HG02973 (cell line): Measurements from ENCODE around the gene DTWD2.
"Not testable (repeated sequence)": the region's sequence is repeated elsewhere in the genome, so short reads cannot be mapped to it uniquely, and the experiment has no call there.

Source experiments
- ATAC-seq: cut with Tn5 transposase; IDR thresholded peaks from one replicate; pipeline ENCODE4 v1.9.1; 2021; ENCODE audit warnings: moderate library complexity; ENCODE audit not compliant: unreplicated experiment

DTWD2 gene

GRCh38 chr5:118998861-118999260 is 10.5 kb upstream of the DTWD2 start:
- ATAC-seq = not testable (repeated sequence)

DNA sequence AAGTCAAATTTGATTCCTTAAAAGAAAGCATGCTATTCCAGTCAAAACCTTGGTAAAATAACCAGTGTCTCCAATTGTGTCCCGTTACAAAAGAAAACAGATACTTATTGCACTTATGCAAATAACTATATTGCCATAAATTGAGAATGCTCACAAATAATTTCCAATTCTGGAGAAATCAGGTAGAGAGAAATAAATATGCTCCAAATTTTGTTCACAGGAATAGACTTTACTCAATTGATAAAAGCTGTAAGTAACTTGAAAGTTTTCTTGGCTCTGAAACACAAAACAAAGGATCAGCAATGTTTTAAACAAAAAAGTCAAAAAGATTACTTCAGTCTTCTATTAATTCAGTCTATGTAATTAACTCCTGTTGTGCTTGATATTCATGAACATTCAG is 7.8 kb upstream of the DTWD2 start:
- no peak for ATAC-seq

- no peak for ATAC-seq
These were observed 6.2 kb upstream of the DTWD2 start for GRCh38 chr5:118994595-118994994.

- ATAC-seq = not testable (repeated sequence)
These were observed 4.8 kb upstream of the DTWD2 start for GRCh38 chr5:118993118-118993517.

- not testable (repeated sequence) for ATAC-seq
These were observed 3.7 kb upstream of the DTWD2 start for GRCh38 chr5:118992055-118992454.

GRCh38 chr5:118990582-118990981 is 2.2 kb upstream of the DTWD2 start:
- ATAC-seq = no peak

GRCh38 chr5:118989816-118990215 is 1.5 kb upstream of the DTWD2 start:
- ATAC-seq = no peak

DNA sequence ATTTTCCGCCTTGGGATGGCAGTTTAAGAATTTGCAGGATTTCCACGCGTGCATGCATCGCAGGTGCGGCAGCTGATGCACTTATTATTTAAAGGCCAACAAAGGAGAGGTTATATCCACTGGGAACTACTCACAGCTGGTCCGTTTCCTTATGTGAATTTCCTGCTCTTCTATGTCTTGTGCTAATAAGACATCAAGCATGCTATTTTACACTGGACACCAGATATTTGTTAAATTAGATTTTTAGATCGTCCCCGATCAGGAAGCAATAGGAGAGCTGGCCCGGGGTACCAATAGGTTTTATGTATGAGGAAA is 476 bp upstream of the DTWD2 start:
- ATAC-seq = no peak

DNA sequence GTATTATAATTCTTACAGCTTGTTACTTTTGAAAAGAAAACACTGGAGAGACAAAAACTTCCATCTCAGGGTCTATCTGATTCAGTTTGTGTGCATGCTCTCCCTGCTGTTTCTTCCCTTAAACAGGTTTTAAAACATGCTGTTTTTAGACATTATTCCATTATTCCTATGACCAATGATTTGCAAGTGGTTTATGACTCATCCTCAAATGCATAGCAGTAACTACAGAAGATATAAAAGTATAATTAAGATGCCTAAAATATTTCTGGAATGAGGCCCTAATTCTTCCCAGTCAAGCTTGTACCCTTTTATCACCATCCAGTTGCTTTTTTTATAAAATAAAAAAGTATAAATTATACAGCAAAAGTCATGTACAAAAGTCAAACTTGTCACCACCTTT is 3.7 kb downstream of the DTWD2 start:
- ATAC-seq = no peak

DNA sequence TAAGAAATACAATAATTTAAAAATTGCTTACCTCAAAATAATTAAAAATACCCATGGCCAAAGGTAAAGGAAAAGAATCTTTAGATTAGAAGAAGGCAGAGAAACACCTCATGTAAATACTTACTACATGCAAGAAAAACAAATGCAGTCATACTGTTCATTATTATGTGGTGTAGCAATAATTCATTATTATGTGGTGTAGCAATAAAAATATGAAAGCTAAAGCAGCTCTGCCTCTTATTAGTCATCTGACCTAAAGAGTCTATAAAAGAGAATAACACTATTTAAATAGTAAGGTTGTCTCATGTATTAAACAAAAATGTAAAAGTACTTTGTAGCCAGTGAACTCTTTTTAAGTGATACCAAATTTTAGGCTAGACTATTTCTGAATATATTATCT is 6.6 kb downstream of the DTWD2 start:
- ATAC-seq = no peak

GRCh38 chr5:118980438-118980837 is 7.9 kb downstream of the DTWD2 start:
- ATAC-seq = no peak

GRCh38 chr5:118980017-118980416 is 8.3 kb downstream of the DTWD2 start:
- no peak for ATAC-seq

- ATAC-seq = not testable (repeated sequence)
These were observed 14.4 kb downstream of the DTWD2 start for GRCh38 chr5:118973779-118974445.

- ATAC-seq = no peak
These were observed 19.4 kb downstream of the DTWD2 start for GRCh38 chr5:118968925-118969375.

DNA sequence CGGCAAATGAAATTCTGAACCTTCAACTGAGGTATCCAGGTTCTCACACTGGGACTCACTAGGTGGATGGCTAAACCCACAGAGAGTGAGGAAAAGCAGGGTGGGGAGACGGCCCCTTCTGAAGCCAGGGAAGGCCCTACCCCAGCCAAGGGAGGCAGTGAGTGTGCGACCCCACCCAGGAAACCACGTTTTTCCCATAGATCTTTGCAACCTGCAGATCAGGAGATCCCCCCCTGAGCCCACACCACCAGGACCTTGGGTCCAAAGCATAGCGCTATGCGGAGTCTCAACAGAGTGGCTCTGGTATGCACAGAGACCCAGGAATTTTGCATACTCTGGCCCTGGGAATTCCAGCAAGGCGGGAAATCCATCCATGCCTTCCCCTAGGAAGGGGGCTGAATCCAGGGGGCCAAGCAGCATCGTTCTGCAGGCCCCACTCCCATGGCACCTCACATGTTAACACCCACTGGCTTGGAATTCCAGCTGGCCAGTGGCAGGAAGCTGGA is 19.9 kb downstream of the DTWD2 start:
- no peak for ATAC-seq

GRCh38 chr5:118967059-118967508 is 21.3 kb downstream of the DTWD2 start:
- ATAC-seq = no peak

DNA sequence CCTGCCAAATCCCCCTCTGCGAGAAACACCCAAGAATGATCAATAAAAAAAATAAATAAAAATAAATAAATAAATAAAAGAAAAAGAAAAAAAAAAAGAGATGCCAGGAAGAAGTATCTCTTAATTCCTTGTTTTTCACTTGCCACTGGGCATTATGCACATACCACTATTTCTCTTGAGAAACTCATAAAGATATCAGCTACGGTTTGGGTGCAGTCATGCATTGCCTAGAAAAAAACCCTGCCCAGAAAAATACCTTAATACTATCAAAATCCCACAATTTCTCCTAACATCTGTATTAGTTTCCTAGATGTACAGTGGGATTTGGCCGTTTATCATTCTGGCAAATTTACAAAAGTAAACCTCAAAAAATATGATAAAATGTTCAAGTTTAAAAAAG is 22.5 kb downstream of the DTWD2 start:
- no peak for ATAC-seq

DNA sequence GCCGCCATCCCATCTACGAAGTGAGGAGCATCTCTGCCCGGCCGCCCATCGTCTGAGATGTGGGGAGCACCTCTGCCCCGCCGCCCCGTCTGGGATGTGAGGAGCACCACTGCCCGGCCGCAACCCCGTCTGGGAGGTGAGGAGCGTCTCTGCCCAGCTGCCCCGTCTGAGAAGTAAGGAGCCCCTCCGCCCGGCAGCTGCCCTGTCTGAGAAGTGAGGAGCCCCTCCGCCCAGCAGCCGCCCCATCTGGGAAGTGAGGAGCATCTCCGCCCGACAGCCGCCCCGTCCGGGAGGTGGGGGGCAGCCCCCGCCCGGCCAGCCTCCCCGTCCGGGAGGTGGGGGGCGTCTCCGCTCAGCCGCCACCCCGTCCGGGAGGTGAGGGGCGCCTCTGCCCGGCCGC is 23.4 kb downstream of the DTWD2 start:
- not testable (repeated sequence) for ATAC-seq

- ATAC-seq = not testable (repeated sequence)
These were observed 24.0 kb downstream of the DTWD2 start for GRCh38 chr5:118964388-118964787.

DNA sequence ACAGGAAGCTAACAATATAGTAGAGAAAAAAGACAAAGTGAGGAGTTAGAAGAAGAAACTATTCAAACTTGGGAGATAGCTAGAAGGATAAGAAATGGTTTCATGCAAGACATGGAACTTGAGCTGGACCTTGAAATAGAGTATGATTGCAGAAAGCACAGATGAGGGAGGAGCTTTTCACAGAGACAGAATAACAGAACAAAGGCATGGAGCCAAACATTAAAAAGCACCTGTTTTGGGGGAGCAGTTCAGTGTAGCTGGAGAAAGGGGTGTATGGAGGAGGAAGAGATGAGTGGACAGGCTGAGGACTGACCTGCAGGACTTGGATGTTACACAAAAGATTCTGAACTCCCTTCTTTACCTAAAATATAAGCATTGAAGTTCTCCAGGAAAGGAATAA is 25.2 kb downstream of the DTWD2 start:
- ATAC-seq = no peak

GRCh38 chr5:118960557-118960956 is 27.8 kb downstream of the DTWD2 start:
- no peak for ATAC-seq

GRCh38 chr5:118956727-118957126 is 31.6 kb downstream of the DTWD2 start:
- ATAC-seq = no peak

- ATAC-seq = no peak
These were observed 34.7 kb downstream of the DTWD2 start for GRCh38 chr5:118953652-118954005.
